GM21737 (cell line): ENCODE data around the gene SHOC2.

Experiments
- ATAC-seq: cut with Tn5 transposase; IDR thresholded peaks from one replicate; pipeline ENCODE4 v1.9.1; 2021; ENCODE audit warnings: mild to moderate bottlenecking, moderate library complexity; ENCODE audit not compliant: unreplicated experiment

SHOC2 gene

DNA sequence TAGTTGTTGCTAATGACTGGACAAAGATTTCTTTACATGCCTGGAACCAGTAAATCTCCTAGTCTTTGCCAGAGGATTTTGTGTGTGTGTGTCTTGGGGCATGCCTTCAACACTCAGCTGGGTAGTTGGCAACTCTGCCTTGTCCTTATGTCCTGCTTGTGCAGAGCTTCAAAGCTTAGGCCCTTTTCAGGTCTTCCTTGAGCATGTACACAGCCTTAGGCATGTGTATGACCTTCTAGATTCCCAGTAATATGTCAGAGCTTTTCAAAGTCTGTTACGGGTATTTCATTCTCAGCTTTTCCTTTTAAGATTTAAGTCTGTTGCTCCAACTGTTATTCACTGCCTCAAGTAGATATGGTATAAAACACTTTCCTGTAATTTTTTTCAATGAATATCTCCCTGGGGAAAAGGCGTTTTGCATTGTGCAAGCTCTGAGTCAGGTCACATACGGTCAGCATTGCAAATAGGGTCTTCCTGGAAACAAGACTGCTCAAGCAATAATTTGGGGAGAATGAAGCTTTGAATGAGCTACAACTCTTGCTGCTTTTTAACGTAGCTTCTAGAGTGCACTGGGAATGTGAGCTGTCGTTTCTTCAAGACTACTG is 25.5 kb downstream of the SHOC2 start:
- ATAC-seq: no peak

- ATAC-seq: no peak
These were observed 27.1 kb downstream of the SHOC2 start for GRCh38 chr10:110946496-110946895.

DNA sequence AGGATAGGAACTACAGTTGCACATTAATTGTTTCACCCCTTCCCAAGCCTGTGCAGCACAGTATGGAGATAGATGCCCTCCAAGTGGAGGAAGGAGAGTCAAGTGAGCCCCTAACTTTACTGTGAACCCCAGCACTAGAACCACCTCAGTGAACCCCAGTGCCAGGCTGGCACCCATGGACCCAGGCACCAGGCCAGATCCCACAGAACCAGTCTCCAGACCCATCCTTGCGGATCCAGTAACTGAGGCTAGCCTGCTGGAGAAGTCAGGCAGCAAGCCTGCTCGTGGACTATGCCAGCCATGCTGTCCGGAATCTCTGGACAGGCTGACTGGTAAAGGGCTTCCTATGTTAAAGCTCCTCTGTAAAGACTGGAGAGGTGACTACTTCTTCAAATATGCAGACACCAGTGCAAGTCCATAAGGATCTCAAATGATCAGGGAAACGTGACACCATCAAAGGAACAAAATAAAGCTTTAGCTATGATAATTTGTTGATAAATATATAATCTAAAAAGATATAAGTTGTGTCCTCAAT is 27.7 kb downstream of the SHOC2 start:
- no peak for ATAC-seq

DNA sequence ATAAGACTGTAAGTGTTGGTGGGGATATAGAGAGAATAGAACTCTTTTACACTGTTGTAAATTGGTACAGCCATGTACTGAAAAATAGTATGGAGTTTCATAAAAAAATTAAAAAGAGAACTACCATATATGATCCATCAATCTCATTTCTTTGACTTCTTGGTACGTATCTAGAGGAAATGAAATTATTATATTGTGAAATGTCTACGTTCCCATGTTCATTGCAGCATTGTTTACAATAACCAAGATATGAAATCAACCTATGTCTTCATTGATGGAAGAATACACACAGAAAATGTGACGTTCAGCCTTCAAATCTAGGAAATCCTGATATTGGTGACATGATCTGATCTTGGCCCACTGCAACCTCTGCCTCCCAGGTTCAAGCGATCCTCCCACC is 32.0 kb downstream of the SHOC2 start:
- no peak for ATAC-seq

DNA sequence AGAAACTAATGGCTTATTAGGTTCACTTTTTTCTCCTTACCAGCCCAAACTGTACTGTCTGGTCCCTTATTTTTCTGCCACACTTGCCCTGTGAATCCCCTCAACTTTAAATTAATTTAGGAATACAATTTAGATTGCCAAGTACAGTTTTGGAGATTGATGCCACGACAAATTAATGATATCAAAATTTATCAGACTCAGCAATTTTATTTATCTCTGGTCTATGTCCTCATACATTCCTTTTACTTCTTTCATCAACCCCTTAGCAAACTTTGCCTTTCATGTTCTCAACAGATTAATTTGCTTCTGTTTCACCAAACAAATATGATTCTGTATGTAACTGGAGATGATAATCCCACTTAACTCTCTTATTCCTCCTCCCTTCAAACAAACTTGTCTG is 38.2 kb downstream of the SHOC2 start:
- no peak for ATAC-seq

DNA sequence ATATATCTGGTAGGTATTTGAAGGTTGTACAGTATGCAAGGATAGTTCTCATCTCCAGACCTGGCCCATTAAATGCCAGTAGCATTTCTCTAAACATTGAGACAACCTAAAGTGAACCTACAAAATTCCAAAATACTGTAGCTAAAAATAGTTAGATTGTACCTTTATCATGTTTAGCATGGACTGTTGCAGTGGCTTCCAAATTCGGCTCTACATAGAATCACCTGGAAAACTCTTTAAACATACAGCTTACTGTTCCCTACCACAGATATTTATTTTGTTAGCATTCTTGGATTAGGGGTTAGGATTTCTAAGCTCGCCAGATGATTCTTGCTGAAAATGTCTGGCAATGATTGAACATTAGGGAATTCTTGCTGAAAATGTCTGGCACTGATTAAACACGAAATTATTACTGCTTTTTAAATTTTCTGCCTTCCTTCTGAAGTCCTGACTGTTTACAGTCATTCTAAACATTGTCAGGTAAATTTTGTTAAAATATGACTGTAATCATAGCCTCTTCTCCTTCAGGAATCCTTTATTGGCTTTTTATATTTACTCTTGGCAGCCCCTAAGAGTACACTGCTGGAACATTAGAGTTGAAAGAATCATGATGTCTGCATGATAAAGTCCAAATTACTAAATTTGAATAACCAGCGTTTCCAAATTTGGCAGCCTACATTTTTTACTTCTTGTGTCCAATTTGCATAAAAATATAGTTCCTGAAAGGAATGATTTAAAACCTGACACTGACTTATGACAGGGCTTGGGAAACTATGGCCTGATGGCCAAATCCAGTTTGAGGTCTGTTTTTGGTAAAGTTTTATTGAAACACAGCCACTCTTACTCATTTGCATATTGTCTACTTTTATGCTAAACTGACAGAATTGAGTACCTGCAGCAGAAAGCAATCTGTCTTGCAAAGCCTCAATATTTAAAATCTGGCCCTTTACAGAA is 40.3 kb downstream of the SHOC2 start:
- no peak for ATAC-seq

- no peak for ATAC-seq
These were observed 40.9 kb downstream of the SHOC2 start for GRCh38 chr10:110960333-110960712.

DNA sequence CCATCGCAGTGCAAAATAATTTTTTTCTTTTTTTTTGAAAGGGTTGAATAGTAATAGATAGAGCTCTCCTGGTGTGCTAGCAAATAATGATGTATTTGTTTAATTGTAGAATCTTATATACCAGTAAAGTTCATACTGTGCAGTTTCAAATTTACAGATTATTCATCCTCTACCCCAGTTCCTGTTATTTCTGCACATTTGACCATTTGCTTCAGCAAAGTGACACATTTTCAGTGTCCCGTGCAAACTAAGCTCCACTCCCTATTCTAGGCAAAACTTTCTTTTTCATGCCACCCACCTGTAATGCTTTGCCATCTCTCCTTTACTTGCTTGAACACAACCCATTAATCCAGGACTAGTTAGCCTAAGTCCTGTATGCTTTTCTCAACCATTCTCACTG is 43.0 kb downstream of the SHOC2 start:
- no peak for ATAC-seq

DNA sequence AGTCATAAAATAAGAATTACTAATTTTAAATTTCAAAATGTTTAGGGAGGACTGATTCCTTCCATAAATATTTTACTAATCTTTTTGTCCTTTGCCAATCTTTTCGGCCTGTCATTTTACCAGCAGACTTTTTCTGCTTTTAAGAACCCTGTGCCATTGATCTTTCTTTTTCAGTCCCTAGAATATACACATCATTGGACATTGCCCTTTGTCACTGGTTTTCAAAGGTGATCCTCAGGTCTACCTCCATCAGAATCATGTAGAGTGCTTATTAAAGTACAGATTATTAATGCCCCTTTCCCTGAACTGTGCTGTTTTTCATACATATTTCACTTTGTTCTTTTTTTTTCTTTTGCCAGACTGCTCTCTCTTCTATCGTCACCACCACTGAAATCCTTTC is 43.8 kb downstream of the SHOC2 start:
- no peak for ATAC-seq

- ATAC-seq: no peak
These were observed 45.3 kb downstream of the SHOC2 start for GRCh38 chr10:110964681-110965080.

DNA sequence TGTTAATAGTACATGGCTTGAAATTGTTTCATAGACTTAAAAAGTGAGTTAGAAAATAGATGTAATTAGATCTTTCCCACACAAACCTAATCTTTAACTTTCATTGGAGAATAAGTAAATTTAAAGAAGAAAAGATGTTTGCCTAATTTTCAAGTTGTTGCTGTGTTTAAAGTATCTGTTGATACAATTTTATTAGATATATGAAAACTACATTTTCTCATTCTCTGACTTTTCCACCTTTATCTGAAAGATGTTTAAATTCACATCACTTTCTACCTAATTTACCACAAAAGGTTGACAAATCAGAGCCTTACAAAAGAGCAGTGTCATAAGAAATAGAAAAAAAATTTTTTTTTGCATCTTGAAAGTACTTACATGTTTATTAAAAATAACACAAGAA is 45.8 kb downstream of the SHOC2 start:
- no peak for ATAC-seq

GRCh38 chr10:110966146-110966545 is 46.7 kb downstream of the SHOC2 start:
- ATAC-seq: no peak

- no peak for ATAC-seq
These were observed 47.7 kb downstream of the SHOC2 start for GRCh38 chr10:110967009-110967630.

DNA sequence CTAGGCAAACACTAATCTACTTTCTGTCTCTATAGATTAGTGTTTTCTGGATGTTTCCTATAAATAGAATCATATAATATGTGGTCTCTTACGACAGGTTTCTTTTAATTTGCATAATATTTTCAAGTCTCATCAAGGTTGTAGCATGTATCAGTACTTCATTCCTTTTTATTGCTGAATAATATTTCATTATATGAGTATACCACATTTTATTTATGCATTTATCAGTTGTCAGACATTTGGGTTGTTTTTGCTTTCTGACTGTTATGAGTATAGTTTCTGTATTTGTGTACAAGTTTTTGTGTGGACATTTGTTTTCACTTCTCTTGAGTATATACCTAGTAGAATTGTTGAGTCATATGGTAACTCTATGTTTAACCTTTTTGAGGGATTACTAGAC is 48.2 kb downstream of the SHOC2 start:
- ATAC-seq: no peak

DNA sequence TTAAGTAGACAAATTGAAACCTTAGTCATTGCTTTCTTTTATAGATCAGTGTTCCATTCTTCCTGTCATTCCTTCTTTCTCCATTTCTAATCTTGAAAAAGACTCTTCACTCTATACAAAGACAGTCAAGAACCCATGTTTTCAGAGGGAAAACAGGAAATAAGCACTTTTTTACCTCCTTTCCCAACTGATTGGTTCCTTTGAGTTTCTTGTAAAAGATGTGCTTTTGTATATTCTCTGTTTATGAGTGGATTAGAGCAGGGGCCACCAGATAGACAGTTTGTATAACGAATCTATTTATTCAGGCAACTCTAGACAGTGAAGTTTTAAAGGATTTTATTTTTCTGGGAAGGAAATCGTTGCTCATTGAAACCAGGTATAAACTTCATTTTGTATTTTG is 49.8 kb downstream of the SHOC2 start:
- ATAC-seq: no peak

DNA sequence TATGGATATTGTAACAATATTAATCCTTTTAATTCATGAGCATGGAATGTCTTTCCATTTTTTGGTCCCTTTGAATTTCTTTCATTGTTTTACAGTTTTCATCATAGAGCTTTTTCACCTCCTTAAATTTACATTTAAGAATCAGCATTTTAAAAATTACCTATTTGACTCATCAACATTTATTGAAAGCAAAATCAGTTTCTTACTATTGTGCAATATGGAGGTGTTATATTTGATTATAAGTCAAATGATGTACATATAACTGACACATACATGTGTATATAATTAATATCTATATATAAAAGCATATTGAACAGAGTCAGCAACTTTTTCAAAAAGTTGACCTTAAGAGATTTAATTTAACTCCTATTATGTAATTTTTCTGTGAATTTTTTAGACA is 52.2 kb downstream of the SHOC2 start:
- no peak for ATAC-seq

- ATAC-seq: no peak
These were observed 53.1 kb downstream of the SHOC2 start for GRCh38 chr10:110972231-110973134.

DNA sequence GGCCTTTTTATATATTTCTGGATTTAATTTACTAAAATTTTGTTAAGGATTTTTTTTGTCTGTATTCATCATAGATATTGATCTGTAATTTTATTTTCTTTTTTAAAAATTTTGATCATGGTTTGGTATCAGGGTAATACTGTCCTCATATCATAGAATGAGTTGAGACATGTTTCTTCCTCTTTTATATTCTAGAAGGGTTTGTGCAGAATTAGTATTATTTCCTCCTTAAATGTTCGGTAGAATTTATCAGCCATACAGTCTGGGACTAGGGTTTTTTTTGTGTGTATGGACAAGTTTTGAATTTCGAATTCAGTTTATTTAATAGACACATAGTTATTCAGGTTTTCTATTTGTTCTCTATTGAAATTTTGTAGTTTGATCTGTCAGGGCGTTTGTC is 54.0 kb downstream of the SHOC2 start:
- ATAC-seq: no peak

GRCh38 chr10:110976577-110976976 is 57.2 kb downstream of the SHOC2 start:
- no peak for ATAC-seq

GRCh38 chr10:110977662-110978061 is 58.3 kb downstream of the SHOC2 start:
- ATAC-seq: no peak

GRCh38 chr10:110978204-110978603 is 58.8 kb downstream of the SHOC2 start:
- ATAC-seq: no peak
